ENCODE measurements around the gene SH3BP5. TPM values are rescaled to one million over a fixed set of nuclear protein-coding genes. Genes with fewer than 3 reads are reported as not detected.

The SH3BP5 gene
- polyA plus RNA-seq, 10 donors: 25.1 to 53.7 (median 35.4) TPM

- DNase-seq: peak in 1 of 3 donors; percentile 40
These were observed 75.5 kb downstream of the SH3BP5 start for GRCh38 chr3:15256861-15257341.

DNA sequence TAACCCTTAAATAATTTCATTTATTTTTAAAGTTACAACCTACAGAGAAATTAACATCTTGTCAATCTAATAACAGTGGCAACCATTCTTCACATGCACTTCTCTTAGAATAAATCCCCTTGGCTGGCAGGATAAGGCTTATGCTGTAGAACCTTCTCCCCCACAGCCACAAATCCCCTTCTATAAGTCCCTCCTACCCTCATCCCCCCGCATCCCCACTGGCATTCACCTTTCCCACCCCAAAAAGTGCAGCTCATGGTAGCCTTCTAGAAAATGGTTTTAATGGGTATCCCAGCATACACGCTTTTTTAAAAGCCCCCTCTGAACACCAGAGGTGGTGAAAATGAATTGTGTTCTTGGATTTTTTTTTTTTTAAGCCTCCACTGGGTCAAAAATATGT lies 77.2 kb downstream of the SH3BP5 start:
- no peak for DNase-seq

- no peak for DNase-seq
These were observed 79.2 kb downstream of the SH3BP5 start for GRCh38 chr3:15253023-15253697.

DNA sequence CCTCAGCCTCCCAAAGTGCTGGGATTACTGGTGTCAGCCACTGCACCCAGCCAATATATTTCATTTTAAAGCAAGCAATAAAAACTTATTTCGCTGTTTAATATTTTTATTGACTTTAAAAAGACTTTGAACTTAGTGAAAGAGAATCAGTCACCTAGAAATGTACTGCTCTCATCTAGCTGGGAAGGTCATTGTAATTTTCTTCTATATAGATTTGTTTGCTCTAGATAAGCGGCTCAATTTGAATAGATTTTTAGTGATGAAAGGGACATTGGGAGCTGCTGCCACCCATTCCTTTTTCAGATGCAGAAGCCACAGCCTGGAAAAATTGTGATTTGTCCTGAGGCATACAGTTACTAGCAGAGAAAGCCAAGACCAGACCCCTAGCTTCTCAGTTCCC lies 86.2 kb downstream of the SH3BP5 start:
- no peak for DNase-seq

- no peak for DNase-seq
These were observed 88.4 kb downstream of the SH3BP5 start for GRCh38 chr3:15243822-15244482.

- no peak for DNase-seq
These were observed 91.0 kb downstream of the SH3BP5 start for GRCh38 chr3:15241341-15241740.

GRCh38 chr3:15229262-15229661 lies 103.1 kb downstream of the SH3BP5 start:
- no peak for DNase-seq

- DNase-seq: no peak
These were observed 104.2 kb downstream of the SH3BP5 start for GRCh38 chr3:15228147-15228546.

GRCh38 chr3:15223685-15224572 lies 108.5 kb downstream of the SH3BP5 start:
- DNase-seq: no peak

DNA sequence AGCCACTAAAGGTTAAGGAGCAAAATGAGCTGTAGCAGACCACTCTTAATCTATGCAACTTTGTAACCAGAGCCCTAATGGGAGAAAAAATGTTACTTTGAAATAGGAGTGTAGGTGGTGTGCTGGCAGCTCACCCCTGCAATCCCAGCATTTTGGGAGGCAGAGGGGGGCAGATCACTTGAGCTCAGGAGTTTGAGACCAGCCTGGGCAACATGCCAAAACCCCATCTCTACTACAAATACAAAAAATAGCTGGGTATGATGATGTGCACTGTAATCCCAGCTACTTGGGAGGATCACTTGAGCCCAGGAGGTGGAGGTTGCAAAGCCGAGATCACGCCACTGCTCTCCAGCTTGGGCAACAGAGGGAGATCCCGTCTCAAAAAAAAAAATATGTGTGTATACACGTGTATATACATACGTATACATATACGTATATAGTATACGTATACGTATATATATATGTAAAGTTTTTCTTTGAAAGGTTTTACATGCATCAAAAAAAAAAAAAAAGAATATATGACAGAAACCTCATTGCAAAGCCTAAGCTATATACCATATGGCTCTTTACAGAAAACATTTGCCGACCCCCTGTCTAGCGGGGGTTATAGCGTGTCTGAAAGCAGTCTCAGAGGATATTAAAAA lies 110.7 kb downstream of the SH3BP5 start:
- DNase-seq: no peak

GRCh38 chr3:15220661-15221060 lies 111.7 kb downstream of the SH3BP5 start:
- DNase-seq: no peak

DNA sequence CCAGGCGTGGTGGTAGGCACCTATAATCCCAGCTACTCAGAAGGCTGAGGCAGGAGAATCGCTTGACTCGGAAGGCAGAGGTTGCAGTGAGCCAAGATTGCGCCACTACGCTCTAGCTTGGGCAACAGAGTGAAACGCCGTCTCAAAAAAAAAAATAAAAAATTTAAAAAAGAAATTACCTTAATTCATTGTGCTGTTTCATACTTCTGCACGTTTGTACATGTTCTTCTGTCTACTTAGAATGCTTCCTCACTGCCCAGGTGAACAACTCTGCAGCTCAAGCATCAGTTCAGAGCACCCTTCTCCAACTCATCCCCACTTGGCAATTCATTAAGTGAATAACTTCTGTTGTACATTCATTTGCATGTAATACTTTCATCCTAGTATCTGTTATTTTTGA lies 112.3 kb downstream of the SH3BP5 start:
- DNase-seq: no peak

DNA sequence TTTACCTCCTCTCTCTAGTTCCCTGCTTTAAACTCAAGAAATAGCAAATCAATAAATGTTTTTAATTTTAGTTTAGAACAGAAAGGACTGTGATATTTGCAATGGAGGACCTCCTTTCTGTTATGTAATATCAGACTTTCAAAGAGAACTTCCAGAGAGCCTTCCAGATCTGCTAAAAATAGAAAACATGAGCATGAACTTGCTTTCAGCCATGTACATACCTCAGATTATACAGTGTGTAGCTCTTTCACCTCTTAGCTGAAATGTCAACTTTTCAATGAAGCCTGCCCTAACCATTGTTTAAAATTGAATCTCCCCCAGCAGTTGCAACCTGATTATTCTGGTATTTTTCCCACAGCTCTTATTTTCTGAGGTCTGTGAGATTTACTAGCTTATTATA lies 113.7 kb downstream of the SH3BP5 start:
- DNase-seq: no peak

DNA sequence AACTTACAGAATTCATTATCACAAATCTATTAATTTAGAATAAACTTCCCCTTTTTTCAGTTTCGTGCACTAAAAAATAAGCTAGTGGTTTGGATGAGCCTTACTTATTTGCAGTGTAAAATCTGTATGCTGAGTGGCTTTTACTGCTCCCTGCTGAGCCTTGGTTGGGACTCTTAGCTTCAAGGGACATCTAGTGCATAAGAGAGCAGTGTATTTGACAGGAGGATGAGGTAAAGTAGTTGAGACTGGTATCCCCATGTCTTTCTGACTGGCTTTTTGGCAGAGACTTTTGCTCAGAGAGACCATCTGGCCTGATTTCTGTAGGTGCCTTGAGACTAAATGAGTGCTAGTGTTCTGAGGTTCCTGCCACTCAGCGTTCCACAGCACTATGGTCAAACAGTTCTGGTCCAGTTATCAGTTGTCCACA lies 114.5 kb downstream of the SH3BP5 start:
- no peak for DNase-seq

GRCh38 chr3:15217011-15217671 lies 115.2 kb downstream of the SH3BP5 start:
- no peak for DNase-seq

- DNase-seq: no peak
These were observed 115.9 kb downstream of the SH3BP5 start for GRCh38 chr3:15216501-15216900.

GRCh38 chr3:15215996-15216395 lies 116.4 kb downstream of the SH3BP5 start:
- no peak for DNase-seq

DNA sequence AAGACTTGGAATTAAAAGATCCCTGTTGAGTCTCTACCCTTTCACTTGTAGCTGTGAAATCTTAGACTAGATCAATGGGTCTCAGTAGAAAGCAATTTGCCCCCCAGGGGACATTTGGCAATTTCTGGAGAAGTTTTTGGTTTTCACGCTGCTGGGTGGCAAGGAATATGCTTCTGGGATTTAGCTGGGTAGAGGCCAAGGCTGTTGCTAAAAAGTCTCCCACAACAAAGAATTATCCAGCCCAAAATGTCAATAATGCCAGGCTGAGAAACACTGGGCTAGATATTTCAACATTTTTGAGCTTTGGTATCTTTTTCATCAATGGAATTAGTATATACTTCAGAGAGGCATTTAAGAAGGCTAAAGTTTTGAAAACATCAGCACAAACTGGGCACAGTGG lies 117.6 kb downstream of the SH3BP5 start:
- DNase-seq: no peak

DNA sequence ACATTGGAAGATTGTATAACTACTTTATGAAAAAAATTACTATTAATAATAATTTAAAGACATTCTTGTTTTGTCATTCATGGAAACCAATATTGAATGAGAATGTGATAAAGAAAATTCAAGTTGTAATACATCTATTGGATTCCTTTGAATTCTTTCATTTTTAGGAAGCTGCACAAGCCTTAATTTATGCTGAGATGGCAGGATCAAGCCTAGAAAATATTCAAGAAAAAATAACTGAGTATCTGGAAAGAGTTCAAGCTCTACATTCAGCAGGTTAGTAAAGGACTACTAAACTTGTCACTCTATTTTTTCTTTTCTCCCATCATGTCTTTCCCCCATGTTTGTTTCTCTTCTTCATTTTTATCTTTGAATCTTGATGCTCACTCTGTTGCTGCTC lies 120.4 kb downstream of the SH3BP5 start:
- no peak for DNase-seq

- DNase-seq: no peak
These were observed 124.4 kb downstream of the SH3BP5 start for GRCh38 chr3:15207836-15208504.
